IMR-90 (cell line): Measurements from ENCODE around the gene GSE1. TPM values are rescaled to one million over a fixed set of nuclear protein-coding genes. Genes with fewer than 3 reads are reported as not detected.

Experiments
- microRNA-seq, 2 experiments: library from miRNA; stranded (forward) in 1 of 2; unstranded in 1 of 2; fragments of 10-50 nt in 1 of 2; fragments of <30 nt in 1 of 2; gene quantifications in 1 of 2; microRNA quantifications in 1 of 2; one replicate each; pipeline versions ENCODE3 to v1.1.0; 2013 to 2020; ENCODE audit not compliant: insufficient read depth in 1 of 2, insufficient read length in 1 of 2, unreplicated experiment in 1 of 2
- polyA plus RNA-seq, 3 experiments: library from polyadenylated mRNA; depleted of rRNA; stranded (reverse); fragments of >200 nt; gene quantifications; 2 replicates each; pipeline ENCODE4 v1.2.3, GENCODE V29; 2012; ENCODE audit warnings: low replicate concordance in 1 of 3
- small RNA-seq, 5 experiments: library from RNA; depleted of rRNA; stranded (forward); fragments of <200 nt; gene quantifications; one replicate each; pipeline ENCODE3, GENCODE V24; 2012
- total RNA-seq: library from RNA; depleted of rRNA; stranded (reverse); fragments of >200 nt; gene quantifications from 2 replicates; pipeline ENCODE4 v1.2.3, GENCODE V29; 2012; rRNA removed

Gene GSE1
- total and polyA plus RNA-seq, 2 of the 4 experiments (the other 2 are of a cell fraction) = 14.9 to 25.5 TPM

Small RNA genes within 50 kb of the gene (microRNA-seq; reads per million reads assigned to microRNA genes)
- gene RN7SL381P (ENCODE audit: insufficient read depth, insufficient read length) = not detected

Small RNA genes within 50 kb of the gene (small RNA-seq; reads per million reads assigned to genes)
- 0 to 0.60 (median 0) reads per million in 5 experiments for gene RN7SL381P

Other genes with a start within 250 kb of the GSE1 start
- 12.8 and 13.4 TPM in 2 replicates for gene GINS2, start 75.6 kb downstream of the GSE1 start, total RNA-seq
- 11.3 and 12.0 TPM in 2 replicates for gene GINS2, start 75.6 kb downstream of the GSE1 start, polyA plus RNA-seq (2012; rRNA removed)
- gene C16orf74, start 137.8 kb downstream of the GSE1 start, total RNA-seq = 4.5 and 5.0 TPM in 2 replicates
- gene C16orf74, start 137.8 kb downstream of the GSE1 start, polyA plus RNA-seq (2012; rRNA removed) = 12.2 and 18.5 TPM in 2 replicates
- 23.7 and 28.3 TPM in 2 replicates for gene EMC8, start 186.2 kb downstream of the GSE1 start, total RNA-seq
- 48.9 and 54.7 TPM in 2 replicates for gene EMC8, start 186.2 kb downstream of the GSE1 start, polyA plus RNA-seq (2012; rRNA removed)
- 392 and 397 TPM in 2 replicates for gene COX4I1, start 186.4 kb downstream of the GSE1 start, total RNA-seq
- 700 and 845 TPM in 2 replicates for gene COX4I1, start 186.4 kb downstream of the GSE1 start, polyA plus RNA-seq (2012; rRNA removed)